ENCODE measurements around the gene DAZAP2.
"Not testable (repeated sequence)": the region's sequence is repeated elsewhere in the genome, so short reads cannot be mapped to it uniquely, and the experiment has no call there.

The DAZAP2 gene

GRCh38 chr12:51217133-51217967, 21.3 kb upstream of the DAZAP2 start:
- peak; percentile 60 for DNase-seq (ENCODE audit: low spot score)

- DNase-seq (ENCODE audit: low spot score) = peak; percentile 92
These were observed 20.5 kb upstream of the DAZAP2 start, which contains the start of gene POU6F1 for GRCh38 chr12:51217968-51218606. Gene POU6F1 (minus strand): TSS chr12:51218062. CDS start chr12:51206836, 11,226 bp downstream.

- DNase-seq (ENCODE audit: low spot score) = no peak
These were observed 19.9 kb upstream of the DAZAP2 start for GRCh38 chr12:51218607-51219161.

- no peak for DNase-seq (ENCODE audit: low spot score)
These were observed 19.3 kb upstream of the DAZAP2 start for GRCh38 chr12:51219322-51219721.

- not testable (repeated sequence) for DNase-seq (ENCODE audit: low spot score)
These were observed 18.8 kb upstream of the DAZAP2 start for GRCh38 chr12:51219857-51220256.

GRCh38 chr12:51222461-51222860, 16.2 kb upstream of the DAZAP2 start:
- no peak for DNase-seq (ENCODE audit: low spot score)

- no peak for DNase-seq (ENCODE audit: low spot score)
These were observed 14.0 kb upstream of the DAZAP2 start for GRCh38 chr12:51224625-51225024.

GRCh38 chr12:51225234-51225633, 13.4 kb upstream of the DAZAP2 start:
- no peak for DNase-seq (ENCODE audit: low spot score)

- no peak for DNase-seq (ENCODE audit: low spot score)
These were observed 12.9 kb upstream of the DAZAP2 start for GRCh38 chr12:51225771-51226170.

- not testable (repeated sequence) for DNase-seq (ENCODE audit: low spot score)
These were observed 11.5 kb upstream of the DAZAP2 start for GRCh38 chr12:51227112-51227511.

GRCh38 chr12:51227962-51228361, 10.7 kb upstream of the DAZAP2 start:
- no peak for DNase-seq (ENCODE audit: low spot score)

GRCh38 chr12:51229116-51229809, 9.4 kb upstream of the DAZAP2 start:
- DNase-seq (ENCODE audit: low spot score) = no peak

- DNase-seq (ENCODE audit: low spot score) = no peak
These were observed 6.0 kb upstream of the DAZAP2 start for GRCh38 chr12:51232642-51233041.

- DNase-seq (ENCODE audit: low spot score) = no peak
These were observed 4.1 kb upstream of the DAZAP2 start for GRCh38 chr12:51234530-51234929.

- DNase-seq (ENCODE audit: low spot score) = no peak
These were observed 553 bp upstream of the DAZAP2 start for GRCh38 chr12:51238037-51238509.

GRCh38 chr12:51240971-51241370, 2.3 kb downstream of the DAZAP2 start:
- DNase-seq (ENCODE audit: low spot score) = no peak

GRCh38 chr12:51242120-51242519, 3.5 kb downstream of the DAZAP2 start:
- DNase-seq (ENCODE audit: low spot score) = no peak

- DNase-seq (ENCODE audit: low spot score) = no peak
These were observed 4.2 kb downstream of the DAZAP2 start for GRCh38 chr12:51242876-51243275.

- DNase-seq (ENCODE audit: low spot score) = no peak
These were observed 5.6 kb downstream of the DAZAP2 start for GRCh38 chr12:51244269-51244668.

- DNase-seq (ENCODE audit: low spot score) = no peak
These were observed 7.0 kb downstream of the DAZAP2 start for GRCh38 chr12:51245476-51246253.

- DNase-seq (ENCODE audit: low spot score) = no peak
These were observed 7.7 kb downstream of the DAZAP2 start for GRCh38 chr12:51246254-51246853.
